Prostate gland (tissue), 2 donors: ENCODE data around the gene DCST2.

Source experiments
- CTCF ChIP-seq, 4 experiments: fragments of 200-600 bp in 2 of 4; fragments of 450-650 bp in 2 of 4; sonication (generic) in 2 of 4; IDR thresholded peaks; 1 replicate in 3 of 4; 2 replicates in 1 of 4; pipeline ENCODE4 v1.5.1; 2016 to 2019; ENCODE audit warnings: antibody characterized with exemption in 4 of 4, mild to moderate bottlenecking in 2 of 4, moderate library complexity in 2 of 4
- POLR2A ChIP-seq: fragments of 450-650 bp; IDR thresholded peaks from one replicate; pipeline ENCODE4 v1.6.1; 2016; ENCODE audit warnings: antibody characterized with exemption, mild to moderate bottlenecking
- POLR2AphosphoS5 ChIP-seq: sonication (generic); formaldehyde crosslinking; IDR thresholded peaks from one replicate; pipeline ENCODE4 v1.6.1; 2017; ENCODE audit warnings: antibody characterized with exemption

GRCh38 chr1:155057104-155057503 is 23.5 kb upstream of the DCST2 start:
- TF ChIP-seq CTCF (IDR thresholded peaks at IDR 0.05) = no peak
- no peak for TF ChIP-seq POLR2A
- no peak for TF ChIP-seq POLR2AphosphoS5
